GM12878 (cell line): ENCODE results near the gene KNTC1. TPM values are rescaled to one million over a fixed set of nuclear protein-coding genes. Genes with fewer than 3 reads are reported as not detected.

Experiments
- ATAC-seq: fragments of 200-7000 bp; cut with Tn5 transposase; 3 replicates; pipeline ENCODE4 v1.9.1; 2020; ENCODE audit warnings: mild to moderate bottlenecking, moderate library complexity
- BruUV-seq: library from RNA; stranded (reverse); fragments of 400-500 nt; replicated peaks from 2 replicates; lab custom pipeline; 2021; lab: Mats Ljungman, UMichigan
- CTCF ChIA-PET: fragments of 300-600 bp; sonication (Branson Sonifier 250); formaldehyde crosslinking; extraction: SDS; loops from one replicate; lab custom pipeline; 2021; ENCODE audit warnings: inconsistent platforms; lab: Yijun Ruan, JAX
- POLR2A ChIA-PET: fragments of 350-600 bp; formaldehyde crosslinking; extraction: SDS; loops from one replicate; lab custom pipeline; 2021; ENCODE audit warnings: inconsistent platforms; lab: Charles Lee
- RAD21 ChIA-PET: fragments of 300-600 bp; sonication (Branson Sonifier 250); formaldehyde crosslinking; loops from one replicate; lab custom pipeline; 2023; ENCODE audit warnings: antibody characterized with exemption; ENCODE audit not compliant: unreplicated experiment; lab: Charles Lee
- SMC1A ChIA-PET: fragments of 300-600 bp; sonication (Branson Sonifier 250); formaldehyde crosslinking; loops from one replicate; lab custom pipeline; 2023; ENCODE audit not compliant: unreplicated experiment, uncharacterized antibody; lab: Charles Lee
- DNase-seq: peaks from one replicate; pipeline ENCODE4 v3.0.0-alpha.2; 2011; ENCODE audit warnings: low read depth, low spot score
- FAIRE-seq: peaks from 3 replicates; lab custom pipeline; 2011; peaks lifted over from hg19 to GRCh38; lab: Jason Lieb, UNC
- H2AFZ ChIP-seq: 2 replicates; pipeline ENCODE4 v1.6.0; 2011; ENCODE audit warnings: low read depth, low read length, control low read depth; ENCODE audit not compliant: control insufficient read depth
- H3K27ac ChIP-seq: 2 replicates; pipeline ENCODE4 v1.5.1; 2011; ENCODE audit warnings: control low read depth; ENCODE audit not compliant: control insufficient read depth, insufficient read depth
- H3K27me3 ChIP-seq, 2 experiments: replicated peaks in 1 of 2; 2 replicates each; pipeline versions ENCODE4 v1.6.0 to v1.6.1; 2011; ENCODE audit warnings: low read length in 1 of 2; ENCODE audit not compliant: control insufficient read depth in 2 of 2, insufficient read depth in 2 of 2
- H3K36me3 ChIP-seq, 2 experiments: 2 replicates each; pipeline ENCODE4 v1.5.1; 2011; ENCODE audit warnings: low read length in 1 of 2; ENCODE audit not compliant: control insufficient read depth in 2 of 2, insufficient read depth in 2 of 2
- H3K4me1 ChIP-seq: 2 replicates; pipeline ENCODE4 v1.6.1; 2011; ENCODE audit warnings: mild to moderate bottlenecking, low read length, moderate library complexity, mixed read lengths; ENCODE audit not compliant: control insufficient read depth, insufficient read depth
- H3K4me2 ChIP-seq: 2 replicates; pipeline ENCODE4 v1.6.0; 2011; ENCODE audit warnings: control low read depth; ENCODE audit not compliant: control insufficient read depth, insufficient read depth
- H3K4me3 ChIP-seq: fragments of 200-600 bp; sonication (generic); 2 replicates; pipeline ENCODE4 v1.5.1; 2016
- H3K79me2 ChIP-seq: 2 replicates; pipeline ENCODE4 v1.6.0; 2011; ENCODE audit warnings: low read length; ENCODE audit not compliant: control insufficient read depth, insufficient read depth
- H3K9ac ChIP-seq: 2 replicates; pipeline ENCODE4 v1.8.0; 2011; ENCODE audit warnings: low read length, control low read depth, mixed read lengths; ENCODE audit not compliant: control insufficient read depth, insufficient read depth
- H3K9me3 ChIP-seq: replicated peaks from 3 replicates; pipeline ENCODE4 v1.5.1; 2011; ENCODE audit warnings: mild to moderate bottlenecking, low read length; ENCODE audit not compliant: control insufficient read depth, insufficient read depth
- H4K20me1 ChIP-seq: 2 replicates; pipeline ENCODE4 v1.6.0; 2011; ENCODE audit not compliant: control insufficient read depth, insufficient read depth
- CBFB ChIP-seq: IDR thresholded peaks from 2 replicates; pipeline ENCODE4 v1.6.1; 2016; ENCODE audit warnings: antibody characterized with exemption, low read depth
- CHD1 ChIP-seq: IDR thresholded peaks from 2 replicates; pipeline ENCODE4 v1.6.1; 2012; ENCODE audit warnings: low read depth, low read length, improper control_type of control experiment
- EZH2 ChIP-seq: IDR thresholded peaks from 2 replicates; pipeline ENCODE4 v1.6.1; 2012; ENCODE audit warnings: low read depth, mild to moderate bottlenecking, control low read depth, inconsistent platforms, low read length, borderline replicate concordance; ENCODE audit not compliant: control insufficient read depth
- MTA2 ChIP-seq: fragments of 450-650 bp; IDR thresholded peaks from 2 replicates; pipeline ENCODE4 v1.6.1; 2016; ENCODE audit warnings: low read depth, mild to moderate bottlenecking, moderate library complexity
- POLR2A ChIP-seq: IDR thresholded peaks from 2 replicates; pipeline ENCODE4 v1.6.1; 2011; ENCODE audit warnings: low read depth, mild to moderate bottlenecking, low read length
- POLR2AphosphoS5 ChIP-seq: IDR thresholded peaks from 2 replicates; pipeline ENCODE4 v1.6.1; 2011; ENCODE audit warnings: mild to moderate bottlenecking, low read length, inconsistent platforms
- SMAD5 ChIP-seq: IDR thresholded peaks from 2 replicates; pipeline ENCODE4 v1.6.1; 2016; ENCODE audit warnings: antibody characterized with exemption, low read depth
- SREBF1 ChIP-seq: IDR thresholded peaks from 2 replicates; pipeline ENCODE4 v1.6.1; 2012; ENCODE audit warnings: mild to moderate bottlenecking, low read length
- ZNF207 ChIP-seq: fragments of 450-650 bp; IDR thresholded peaks from 2 replicates; pipeline ENCODE4 v1.6.1; 2014; ENCODE audit warnings: antibody characterized with exemption, mild to moderate bottlenecking, borderline replicate concordance
- WGBS: methylation state at CpG from one replicate; pipeline ENCODE4 v1.1.6; 2016; ENCODE audit warnings: low lambda C conversion rate; ENCODE audit not compliant: insufficient replicate concordance, insufficient coverage; ENCODE audit errors: missing lambda C conversion rate; 5-methylcytosine and 5-hydroxymethylcytosine counted together
- in situ Hi-C: fragments of 300-500 bp; cut with MboI; formaldehyde crosslinking; loops from 9 replicates; pipeline ENCODE4 v1.14.3; 2018; ENCODE audit warnings: mixed read lengths
- intact Hi-C: fragments of 100-400 bp; cut with micrococcal nuclease; formaldehyde crosslinking; loops from one replicate; pipeline ENCODE4 v1.14.2; 2022; ENCODE audit not compliant: unreplicated experiment
- polyA plus RNA-seq, 11 experiments: library from polyadenylated mRNA; depleted of rRNA in 4 of 11; unstranded in 6 of 11; stranded (reverse) in 5 of 11; fragments of >200 nt; fragmentation: Nextera tagmentation in 4 of 11; fragmentation: Illumina TruSeq in 1 of 11; extraction: Ambion mirVana in 4 of 11; extraction: Trizol in 1 of 11; gene quantifications; 1 replicate in 1 of 11; 2 replicates in 10 of 11; pipeline versions ENCODE4 v1.2.1 to v1.2.3, GENCODE V29; 2011 to 2016; ENCODE audit warnings: inconsistent platforms in 2 of 11, missing spikeins in 2 of 11, low read depth in 1 of 11
- total RNA-seq, 4 experiments: library from RNA; depleted of rRNA in 3 of 4; stranded (reverse); fragments of >200 nt in 3 of 4; fragmentation: Illumina TruSeq in 1 of 4; extraction: Trizol in 1 of 4; gene quantifications; 2 replicates each; pipeline versions ENCODE4 v1.2.1 to v1.2.3, GENCODE V29; 2013 to 2021
- TF ChIP-seq, protein P1 (sequence below): IDR thresholded peaks from 2 replicates; pipeline ENCODE4 v1.6.1; 2012; ENCODE audit warnings: low read length, inconsistent platforms
- TF ChIP-seq, protein P2 (sequence below): fragments of 450-650 bp; IDR thresholded peaks from 2 replicates; pipeline ENCODE4 v1.6.1; 2016; ENCODE audit warnings: mild to moderate bottlenecking
- TF ChIP-seq, protein P3 (sequence below): fragments of 450-650 bp; IDR thresholded peaks from 2 replicates; pipeline ENCODE4 v1.6.1; 2017; ENCODE audit warnings: mild to moderate bottlenecking, moderate library complexity
- TF ChIP-seq, protein P4 (sequence below): fragments of 450-650 bp; formaldehyde crosslinking; IDR thresholded peaks from 2 replicates; pipeline ENCODE4 v1.4.0; 2022; ENCODE audit warnings: mild to moderate bottlenecking, moderate library complexity

The KNTC1 gene
- total and polyA plus RNA-seq, 10 of the 15 experiments (the other 5 are each of a cell fraction or from before 2014, with no cell fraction given), result 37.2 to 118 (median 76.3) TPM

DNA sequence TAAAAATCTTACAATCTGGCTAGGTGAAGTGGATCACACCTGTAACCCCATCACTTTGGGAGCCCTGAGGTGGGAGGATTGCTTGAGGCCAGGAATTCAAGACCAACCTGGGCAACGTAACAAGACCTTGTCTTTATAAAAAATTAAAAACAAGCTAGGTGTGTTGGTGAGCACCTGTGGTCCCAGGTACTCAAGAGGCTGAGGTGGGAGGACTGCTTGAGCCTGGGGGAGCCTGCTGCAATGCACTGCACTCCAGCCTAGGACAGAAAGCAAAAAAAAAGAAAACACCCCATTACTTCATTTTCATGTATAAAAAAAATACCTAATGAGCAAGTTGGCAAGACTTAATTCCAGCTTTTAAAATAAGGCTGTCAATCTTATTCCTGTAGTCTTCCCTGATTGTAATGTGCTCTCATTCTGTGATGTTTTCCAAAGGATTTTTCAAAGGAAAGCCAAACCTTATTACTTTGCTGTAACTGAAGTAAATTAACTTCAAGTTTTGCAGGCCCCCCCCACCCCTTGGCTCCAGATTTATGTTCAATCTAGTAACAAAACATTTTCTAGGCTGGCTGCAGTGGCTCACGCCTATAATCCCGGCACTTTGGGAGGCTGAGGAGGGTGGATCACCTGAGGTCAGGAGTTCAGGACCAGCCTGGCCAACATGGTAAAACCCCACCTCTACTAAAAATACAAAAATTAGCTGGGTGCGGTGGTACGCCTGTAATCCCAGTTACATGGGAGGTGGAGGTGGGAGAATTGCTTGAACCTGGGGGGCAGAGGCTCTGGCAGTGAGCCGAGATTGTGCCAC, 23.1 kb upstream of the KNTC1 start:
- no peak for FAIRE-seq
- peaks cover 17 to 36% of the 10 kb centered on the region in 2 experiments for H3K36me3 ChIP-seq
- no peaks in the 10 kb centered on the region for H4K20me1 ChIP-seq
- no peak overlapping the region for H3K4me3 ChIP-seq
- BruUV-seq, result no TSS peak
- RAD21 ChIA-PET, result interaction anchor here (0.6 kb wide), 1 partner anchor 93 kb away, joined by 3 read pairs; no protein-coding TSS in a partner anchor
- H3K4me1 ChIP-seq, result peaks cover 10% of the 10 kb centered on the region
- TF ChIP-seq, protein P1, sequence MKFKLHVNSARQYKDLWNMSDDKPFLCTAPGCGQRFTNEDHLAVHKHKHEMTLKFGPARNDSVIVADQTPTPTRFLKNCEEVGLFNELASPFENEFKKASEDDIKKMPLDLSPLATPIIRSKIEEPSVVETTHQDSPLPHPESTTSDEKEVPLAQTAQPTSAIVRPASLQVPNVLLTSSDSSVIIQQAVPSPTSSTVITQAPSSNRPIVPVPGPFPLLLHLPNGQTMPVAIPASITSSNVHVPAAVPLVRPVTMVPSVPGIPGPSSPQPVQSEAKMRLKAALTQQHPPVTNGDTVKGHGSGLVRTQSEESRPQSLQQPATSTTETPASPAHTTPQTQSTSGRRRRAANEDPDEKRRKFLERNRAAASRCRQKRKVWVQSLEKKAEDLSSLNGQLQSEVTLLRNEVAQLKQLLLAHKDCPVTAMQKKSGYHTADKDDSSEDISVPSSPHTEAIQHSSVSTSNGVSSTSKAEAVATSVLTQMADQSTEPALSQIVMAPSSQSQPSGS, result peak; percentile 17
- TF ChIP-seq EZH2 (no peak), POLR2A (peak; percentile 46), MTA2 (no peak), POLR2AphosphoS5 (peak; percentile 55; the same call in 1 of the 2 replicates), CBFB (0 out of 2 replicates have a peak, but pooled peaks have one; percentile 22), ZNF207 (no peak), SREBF1 (no peak), CHD1 (no peak), SMAD5 (0 out of 2 replicates have a peak, but pooled peaks have one; percentile 24)
- TF ChIP-seq, protein P2, sequence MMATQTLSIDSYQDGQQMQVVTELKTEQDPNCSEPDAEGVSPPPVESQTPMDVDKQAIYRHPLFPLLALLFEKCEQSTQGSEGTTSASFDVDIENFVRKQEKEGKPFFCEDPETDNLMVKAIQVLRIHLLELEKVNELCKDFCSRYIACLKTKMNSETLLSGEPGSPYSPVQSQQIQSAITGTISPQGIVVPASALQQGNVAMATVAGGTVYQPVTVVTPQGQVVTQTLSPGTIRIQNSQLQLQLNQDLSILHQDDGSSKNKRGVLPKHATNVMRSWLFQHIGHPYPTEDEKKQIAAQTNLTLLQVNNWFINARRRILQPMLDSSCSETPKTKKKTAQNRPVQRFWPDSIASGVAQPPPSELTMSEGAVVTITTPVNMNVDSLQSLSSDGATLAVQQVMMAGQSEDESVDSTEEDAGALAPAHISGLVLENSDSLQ, result 0 out of 2 replicates have a peak, but pooled peaks have one; percentile 21
- TF ChIP-seq, protein P3, sequence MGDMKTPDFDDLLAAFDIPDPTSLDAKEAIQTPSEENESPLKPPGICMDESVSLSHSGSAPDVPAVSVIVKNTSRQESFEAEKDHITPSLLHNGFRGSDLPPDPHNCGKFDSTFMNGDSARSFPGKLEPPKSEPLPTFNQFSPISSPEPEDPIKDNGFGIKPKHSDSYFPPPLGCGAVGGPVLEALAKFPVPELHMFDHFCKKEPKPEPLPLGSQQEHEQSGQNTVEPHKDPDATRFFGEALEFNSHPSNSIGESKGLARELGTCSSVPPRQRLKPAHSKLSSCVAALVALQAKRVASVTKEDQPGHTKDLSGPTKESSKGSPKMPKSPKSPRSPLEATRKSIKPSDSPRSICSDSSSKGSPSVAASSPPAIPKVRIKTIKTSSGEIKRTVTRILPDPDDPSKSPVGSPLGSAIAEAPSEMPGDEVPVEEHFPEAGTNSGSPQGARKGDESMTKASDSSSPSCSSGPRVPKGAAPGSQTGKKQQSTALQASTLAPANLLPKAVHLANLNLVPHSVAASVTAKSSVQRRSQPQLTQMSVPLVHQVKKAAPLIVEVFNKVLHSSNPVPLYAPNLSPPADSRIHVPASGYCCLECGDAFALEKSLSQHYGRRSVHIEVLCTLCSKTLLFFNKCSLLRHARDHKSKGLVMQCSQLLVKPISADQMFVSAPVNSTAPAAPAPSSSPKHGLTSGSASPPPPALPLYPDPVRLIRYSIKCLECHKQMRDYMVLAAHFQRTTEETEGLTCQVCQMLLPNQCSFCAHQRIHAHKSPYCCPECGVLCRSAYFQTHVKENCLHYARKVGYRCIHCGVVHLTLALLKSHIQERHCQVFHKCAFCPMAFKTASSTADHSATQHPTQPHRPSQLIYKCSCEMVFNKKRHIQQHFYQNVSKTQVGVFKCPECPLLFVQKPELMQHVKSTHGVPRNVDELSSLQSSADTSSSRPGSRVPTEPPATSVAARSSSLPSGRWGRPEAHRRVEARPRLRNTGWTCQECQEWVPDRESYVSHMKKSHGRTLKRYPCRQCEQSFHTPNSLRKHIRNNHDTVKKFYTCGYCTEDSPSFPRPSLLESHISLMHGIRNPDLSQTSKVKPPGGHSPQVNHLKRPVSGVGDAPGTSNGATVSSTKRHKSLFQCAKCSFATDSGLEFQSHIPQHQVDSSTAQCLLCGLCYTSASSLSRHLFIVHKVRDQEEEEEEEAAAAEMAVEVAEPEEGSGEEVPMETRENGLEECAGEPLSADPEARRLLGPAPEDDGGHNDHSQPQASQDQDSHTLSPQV, result no peak
- TF ChIP-seq, protein P4, sequence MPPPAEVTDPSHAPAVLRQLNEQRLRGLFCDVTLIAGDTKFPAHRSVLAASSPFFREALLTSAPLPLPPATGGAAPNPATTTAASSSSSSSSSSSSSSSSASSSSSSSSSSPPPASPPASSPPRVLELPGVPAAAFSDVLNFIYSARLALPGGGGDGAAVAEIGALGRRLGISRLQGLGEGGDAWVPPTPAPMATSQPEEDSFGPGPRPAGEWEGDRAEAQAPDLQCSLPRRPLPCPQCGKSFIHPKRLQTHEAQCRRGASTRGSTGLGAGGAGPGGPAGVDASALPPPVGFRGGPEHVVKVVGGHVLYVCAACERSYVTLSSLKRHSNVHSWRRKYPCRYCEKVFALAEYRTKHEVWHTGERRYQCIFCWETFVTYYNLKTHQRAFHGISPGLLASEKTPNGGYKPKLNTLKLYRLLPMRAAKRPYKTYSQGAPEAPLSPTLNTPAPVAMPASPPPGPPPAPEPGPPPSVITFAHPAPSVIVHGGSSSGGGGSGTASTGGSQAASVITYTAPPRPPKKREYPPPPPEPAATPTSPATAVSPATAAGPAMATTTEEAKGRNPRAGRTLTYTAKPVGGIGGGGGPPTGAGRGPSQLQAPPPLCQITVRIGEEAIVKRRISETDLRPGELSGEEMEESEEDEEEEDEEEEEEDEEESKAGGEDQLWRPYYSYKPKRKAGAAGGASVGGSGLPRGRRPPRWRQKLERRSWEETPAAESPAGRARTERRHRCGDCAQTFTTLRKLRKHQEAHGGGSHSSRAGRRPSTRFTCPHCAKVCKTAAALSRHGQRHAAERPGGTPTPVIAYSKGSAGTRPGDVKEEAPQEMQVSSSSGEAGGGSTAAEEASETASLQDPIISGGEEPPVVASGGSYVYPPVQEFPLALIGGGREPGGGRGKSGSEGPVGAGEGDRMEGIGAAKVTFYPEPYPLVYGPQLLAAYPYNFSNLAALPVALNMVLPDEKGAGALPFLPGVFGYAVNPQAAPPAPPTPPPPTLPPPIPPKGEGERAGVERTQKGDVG (CRISPR knock-in tag), result no peak
- peaks cover 16% of the 10 kb centered on the region for H3K79me2 ChIP-seq
- intact Hi-C loops, result no loop called here
- 92% methylated on average over 6 of the region's 6 CpGs for WGBS
- no peak overlapping the region for H2AFZ ChIP-seq
- in situ Hi-C loops, result no loop called here
- no peak for DNase-seq
- H3K27ac ChIP-seq, result no peak overlapping the region
- ATAC-seq, result no peak
- POLR2A ChIA-PET, result interaction anchor here (0.8 to 5.0 kb wide), 2 partner anchors 8 to 15 kb away, joined by 3 to 40 read pairs; no protein-coding TSS in a partner anchor
- CTCF ChIA-PET, result interaction anchor here (1.6 kb wide), 1 partner anchor 104 kb away, joined by 4 read pairs; no protein-coding TSS in a partner anchor
- no peak overlapping the region for H3K9ac ChIP-seq
- no peak overlapping the region for H3K4me2 ChIP-seq
- no peaks in the 10 kb centered on the region for H3K9me3 ChIP-seq
- H3K27me3 ChIP-seq, result no peaks in the 10 kb centered on the region
- SMC1A ChIA-PET, result interaction anchor here (1.1 to 1.5 kb wide), 4 partner anchors 11 to 32 kb away, joined by 3 to 4 read pairs (median 3); no protein-coding TSS in a partner anchor
